ENCODE measurements around the gene ZDHHC11B.
"Not testable (repeated sequence)": the region's sequence is repeated elsewhere in the genome, so short reads cannot be mapped to it uniquely, and the experiment has no call there.

ZDHHC11B gene

DNA sequence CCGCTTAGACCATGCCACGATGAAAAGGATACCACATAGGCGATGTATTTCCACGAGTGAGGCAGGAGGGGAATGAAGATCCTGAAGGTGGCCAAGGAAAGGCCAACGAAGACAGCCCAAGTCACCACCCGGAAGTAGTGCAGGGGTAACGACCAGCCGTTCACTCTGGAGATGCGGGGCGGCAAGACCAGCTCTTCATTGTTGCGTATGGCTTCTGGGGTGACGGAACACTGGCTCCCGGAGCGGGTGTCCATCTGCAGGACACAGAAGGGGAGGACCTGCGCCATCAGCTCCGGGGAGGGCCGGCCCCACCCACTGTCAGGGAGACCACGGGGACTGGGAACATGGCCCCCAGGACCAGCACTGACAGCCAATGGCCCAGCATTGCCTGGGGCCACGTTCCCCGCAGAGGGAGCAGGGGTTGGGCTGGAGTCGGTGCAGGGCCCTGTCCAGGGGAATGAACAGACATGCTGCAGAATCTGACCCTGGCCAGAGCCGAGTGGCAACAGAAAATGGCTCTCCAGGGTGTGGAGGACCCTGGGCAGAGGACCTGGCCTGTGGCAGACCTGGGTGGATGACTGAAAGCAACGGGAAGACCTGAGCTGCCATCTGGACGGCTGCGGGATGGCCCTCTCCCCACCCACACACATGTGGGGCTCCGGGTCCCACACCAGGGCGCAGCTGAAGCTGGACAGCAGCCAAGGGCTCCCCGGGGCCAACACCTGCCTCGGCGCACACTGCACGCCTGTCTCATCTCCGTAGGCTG is 17.7 kb downstream of the ZDHHC11B start:
- peak; percentile 2 for DNase-seq

DNA sequence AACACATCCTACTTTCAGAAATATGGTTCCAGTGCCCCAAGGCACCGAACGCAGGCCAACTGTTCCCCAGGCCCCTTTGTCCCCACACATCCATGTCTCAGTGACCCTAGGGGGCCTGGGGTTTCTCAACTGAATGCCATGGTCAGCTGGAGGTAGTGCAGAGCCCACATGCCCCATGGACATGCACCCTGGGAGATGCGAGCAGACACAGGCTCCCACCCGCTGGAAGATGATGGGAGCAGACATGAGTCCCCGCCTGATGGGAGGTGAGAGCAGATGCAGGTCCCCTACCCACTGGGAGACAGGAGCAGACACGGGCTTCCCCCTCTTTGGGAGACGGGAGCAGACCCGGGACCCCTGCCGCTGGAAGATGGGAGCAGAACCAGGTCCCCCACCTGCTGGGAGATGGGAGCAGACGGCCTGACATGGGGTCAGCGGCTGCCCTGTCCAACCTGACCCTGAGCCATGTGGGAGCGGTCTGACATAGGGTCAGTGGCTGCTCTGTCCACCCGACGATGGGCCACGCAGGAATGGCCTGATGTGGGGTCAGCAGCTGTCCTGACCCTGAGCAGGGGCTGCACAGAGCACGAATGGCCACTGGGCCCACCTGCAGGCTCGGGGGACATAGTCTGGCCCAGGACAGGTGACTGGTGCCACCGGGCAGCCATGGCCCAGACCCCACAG is 18.4 kb downstream of the ZDHHC11B start:
- DNase-seq: peak; percentile 1

DNA sequence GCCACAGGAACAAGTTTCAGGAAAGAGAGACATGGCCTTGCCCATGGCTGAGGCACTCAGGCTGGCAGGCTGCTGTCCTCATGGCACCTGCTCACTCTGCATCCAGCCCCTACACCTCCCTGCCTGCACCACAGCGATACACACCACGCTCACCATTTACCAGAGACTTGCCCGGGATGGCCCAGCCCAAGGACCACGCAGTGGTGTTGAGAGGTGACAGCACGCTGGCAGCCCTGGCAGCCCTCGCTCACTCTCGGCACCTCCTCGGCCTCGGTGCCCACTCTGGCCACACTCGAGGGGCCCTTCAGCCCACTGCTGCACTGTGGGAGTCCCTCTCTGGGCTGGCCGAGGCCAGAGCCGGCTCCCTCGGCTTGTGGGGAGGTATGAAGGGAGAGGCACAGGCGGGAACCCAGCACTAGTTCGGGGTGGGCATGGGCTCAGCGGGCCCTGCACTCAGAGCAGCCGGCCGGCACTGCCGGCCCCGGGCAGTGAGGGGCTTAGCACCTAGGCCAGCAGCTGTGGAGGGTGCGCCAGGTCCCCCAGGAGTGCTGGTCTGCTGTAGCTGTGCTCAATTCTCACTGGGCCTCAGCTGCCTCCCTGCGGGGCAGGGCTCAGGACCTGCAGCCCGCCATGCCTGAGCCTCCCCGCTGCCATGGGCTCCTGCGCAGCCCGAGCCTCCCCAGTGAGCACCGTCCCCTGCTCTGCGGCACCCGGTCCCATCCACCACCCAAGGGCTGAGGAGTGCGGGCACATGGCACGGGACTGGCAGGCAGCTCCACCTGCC is 20.3 kb downstream of the ZDHHC11B start:
- peak; percentile 1 for DNase-seq

DNA sequence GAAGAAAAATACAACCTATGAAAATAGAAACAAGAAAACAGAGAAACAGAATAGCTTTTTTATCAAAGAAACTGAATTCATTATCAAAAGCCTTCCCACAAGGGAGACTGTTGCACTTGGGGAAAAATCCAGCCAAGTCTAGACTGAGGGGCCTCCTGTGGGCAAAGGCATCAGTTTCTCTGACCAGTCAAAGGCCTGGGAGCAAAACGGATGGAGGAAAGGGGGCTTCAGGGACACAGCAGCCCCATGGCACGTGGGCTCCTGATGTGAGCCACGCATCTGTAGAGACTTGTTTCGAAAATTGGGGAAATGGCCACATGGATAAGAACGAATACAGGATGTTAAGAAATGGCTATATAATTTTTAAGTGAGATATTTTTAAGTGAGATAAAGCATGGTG is 21.1 kb downstream of the ZDHHC11B start:
- no peak for DNase-seq

DNA sequence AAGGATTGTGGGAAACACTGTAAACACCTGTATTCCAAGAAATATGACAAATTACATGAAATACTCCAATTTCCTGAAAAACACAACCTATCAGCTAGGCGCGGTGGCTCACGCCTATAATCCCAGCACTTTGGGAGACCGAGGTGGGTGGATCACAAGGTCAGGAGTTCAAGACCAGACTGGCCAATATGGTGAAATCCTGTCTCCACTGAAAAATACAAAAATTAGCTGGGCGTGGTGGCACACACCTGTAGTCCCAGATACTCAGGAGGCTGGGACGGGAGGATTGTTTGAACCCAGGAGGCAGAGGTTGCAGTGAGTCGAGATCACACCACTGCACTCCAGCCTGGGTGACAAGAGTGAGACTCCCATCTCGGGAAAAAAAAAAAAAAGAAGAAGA is 21.5 kb downstream of the ZDHHC11B start:
- not testable (repeated sequence) for DNase-seq

DNA sequence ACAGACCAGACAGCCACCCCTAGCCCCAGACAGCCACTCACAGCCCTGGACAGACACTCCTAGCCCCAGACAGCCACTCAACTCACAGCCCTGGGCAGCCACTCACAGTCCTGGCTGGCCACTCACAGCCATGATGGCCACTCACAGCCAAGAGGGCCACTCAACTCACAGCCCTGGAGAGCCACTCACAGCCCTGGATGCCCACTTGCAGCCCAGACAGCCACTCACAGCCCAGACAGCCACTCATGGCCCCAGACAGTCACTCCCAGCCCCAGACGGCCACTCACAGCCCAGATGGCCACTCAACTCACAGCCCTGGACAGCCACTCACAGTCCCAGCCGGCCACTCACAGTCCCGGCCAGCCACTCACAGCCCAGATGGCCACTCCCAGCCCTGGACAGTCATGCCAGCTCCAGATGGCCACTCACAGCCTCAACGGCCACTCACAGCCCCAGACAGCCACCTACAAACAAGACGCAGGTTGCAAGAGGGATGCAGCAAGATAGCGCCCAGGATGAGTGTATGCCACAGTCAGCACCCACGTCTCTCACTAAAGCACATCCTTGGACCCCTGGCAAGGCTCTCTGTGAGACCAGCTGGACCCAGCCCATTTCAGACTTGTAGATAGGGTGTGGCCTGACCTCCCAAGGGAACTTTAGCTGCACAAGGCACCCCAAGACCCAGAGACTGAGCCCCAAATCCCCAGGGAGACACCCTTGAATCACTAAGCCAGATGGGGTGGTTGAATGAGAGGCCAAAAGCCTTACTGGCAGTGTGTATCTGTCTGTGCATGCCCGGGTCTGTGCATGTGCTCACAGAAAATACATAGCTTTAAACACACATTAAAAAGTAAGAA is 22.4 kb downstream of the ZDHHC11B start:
- DNase-seq: peak; percentile 1

DNA sequence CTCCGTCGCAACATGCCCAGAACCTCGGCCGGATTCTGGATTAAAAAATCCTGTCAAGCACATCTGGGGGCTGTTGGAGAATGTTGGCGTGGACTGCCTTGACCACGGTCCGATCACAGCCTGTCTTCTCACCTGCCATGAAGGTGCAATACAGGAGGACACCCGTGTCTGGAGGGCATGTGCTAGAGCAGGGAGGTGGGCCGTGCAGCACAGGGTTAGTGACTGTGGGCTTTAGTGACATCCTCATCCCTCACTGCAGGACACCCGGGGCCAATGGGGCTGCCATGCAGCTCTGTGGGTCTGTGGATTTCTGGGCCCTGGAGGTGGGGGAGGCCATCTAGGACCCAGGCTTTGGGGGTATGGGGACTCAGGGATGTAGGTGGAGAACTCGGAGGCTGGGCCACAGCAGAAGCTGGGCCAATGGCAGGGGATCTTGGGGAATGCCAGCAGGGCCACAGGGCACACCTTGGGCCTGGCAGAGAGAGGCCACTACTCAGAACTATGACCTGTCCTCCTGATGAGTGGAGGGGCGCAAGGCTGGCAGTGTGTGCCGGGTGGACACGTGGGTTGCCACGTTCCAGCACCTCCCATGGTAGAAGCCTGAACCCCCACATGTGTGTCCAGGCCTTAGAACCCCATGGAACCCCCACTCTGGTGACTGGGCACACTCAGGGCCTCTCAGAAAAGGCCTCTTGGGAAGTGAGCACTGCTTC is 23.3 kb downstream of the ZDHHC11B start:
- peak; percentile 3 for DNase-seq

DNA sequence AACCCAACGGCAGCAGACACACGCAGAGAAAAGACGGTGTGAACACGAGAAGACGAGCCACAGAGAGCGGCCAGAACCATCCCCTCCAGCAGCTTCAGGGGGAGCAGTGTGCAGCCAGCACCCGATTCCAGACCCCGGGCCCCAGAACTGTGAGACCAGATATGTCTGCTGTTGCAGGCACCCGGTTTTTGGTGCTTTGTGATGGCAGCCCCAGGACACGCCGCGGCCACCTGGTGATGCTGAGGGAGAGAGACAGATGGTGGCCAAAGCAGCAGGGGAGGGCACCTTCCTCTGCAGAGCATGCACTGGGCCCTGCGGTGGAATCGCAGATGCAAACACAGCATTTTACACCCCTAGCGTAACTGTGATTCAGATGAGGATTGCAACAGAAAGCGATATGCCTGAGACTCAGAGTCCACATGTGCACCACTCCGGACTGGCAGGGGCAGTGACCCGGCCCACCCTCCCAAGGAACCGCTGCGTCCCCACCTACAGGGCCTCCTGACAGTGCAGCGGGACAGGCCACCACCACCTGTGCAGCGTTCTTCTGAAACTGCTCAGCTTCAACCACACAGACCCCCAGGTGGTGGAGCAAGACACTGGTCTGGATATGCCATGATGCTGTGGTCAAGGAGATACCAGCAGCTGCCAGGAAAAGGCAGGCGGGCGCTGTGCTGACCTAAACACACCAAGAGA is 24.0 kb downstream of the ZDHHC11B start:
- peak; percentile 5 for DNase-seq

DNA sequence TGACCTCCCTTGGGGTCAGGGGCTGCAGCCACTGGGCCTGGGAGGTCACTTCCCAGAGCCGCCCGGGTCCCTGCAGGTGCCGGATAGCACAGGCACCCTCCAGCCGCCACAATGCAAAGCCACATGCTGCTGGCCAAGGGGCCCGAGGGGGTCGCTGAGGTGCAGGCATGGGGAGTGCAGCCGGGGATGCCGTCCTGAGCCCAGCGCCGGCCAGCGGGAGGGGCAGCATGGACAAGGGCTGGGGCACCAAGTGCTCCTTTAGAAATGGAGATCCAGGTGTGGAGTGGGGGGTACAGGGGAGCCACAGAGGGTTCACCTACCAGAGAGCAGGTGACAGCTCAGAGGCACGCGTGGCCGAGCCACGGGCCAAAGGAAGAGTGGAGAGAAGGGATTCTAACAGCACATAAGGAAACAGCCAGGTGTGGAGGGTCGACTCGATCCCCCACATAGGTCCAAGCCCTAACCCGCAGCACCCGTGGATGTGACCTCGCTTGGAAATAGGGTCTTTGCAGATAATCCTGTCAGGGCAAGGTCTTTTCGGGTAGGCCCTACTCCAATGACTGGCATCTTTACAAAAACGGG is 24.7 kb downstream of the ZDHHC11B start:
- DNase-seq: peak; percentile 4

DNA sequence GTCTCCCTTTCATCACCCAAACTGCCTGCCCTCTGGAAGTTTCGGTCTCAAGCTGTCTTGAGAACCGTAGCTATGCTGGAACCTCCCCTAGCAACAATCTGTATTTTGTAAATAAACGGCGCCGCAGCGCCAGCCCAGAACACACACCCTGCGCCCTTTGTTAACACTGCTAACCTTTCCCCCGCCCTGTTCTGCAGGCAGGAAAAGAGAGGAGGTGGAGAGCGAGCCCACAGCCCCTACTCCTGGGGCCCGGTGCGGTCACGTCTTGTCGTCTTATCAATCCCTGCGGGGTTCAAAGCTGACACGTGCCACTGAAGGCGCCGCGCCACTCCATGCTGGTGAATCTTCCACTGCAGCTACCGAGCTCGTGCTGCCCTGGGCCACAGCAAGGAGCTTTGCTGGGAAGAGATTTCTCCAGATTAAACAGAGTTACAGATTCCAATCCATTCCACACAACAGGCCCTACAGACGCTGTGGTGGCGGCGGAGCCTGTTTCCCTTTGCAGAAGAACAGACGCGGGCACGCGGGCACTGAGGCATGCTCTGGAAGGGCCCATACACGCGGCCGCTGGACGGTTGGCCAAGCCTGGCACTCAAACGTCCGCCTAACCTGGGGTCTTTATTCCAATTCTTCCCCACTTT is 25.3 kb downstream of the ZDHHC11B start:
- DNase-seq: peak; percentile 52

DNA sequence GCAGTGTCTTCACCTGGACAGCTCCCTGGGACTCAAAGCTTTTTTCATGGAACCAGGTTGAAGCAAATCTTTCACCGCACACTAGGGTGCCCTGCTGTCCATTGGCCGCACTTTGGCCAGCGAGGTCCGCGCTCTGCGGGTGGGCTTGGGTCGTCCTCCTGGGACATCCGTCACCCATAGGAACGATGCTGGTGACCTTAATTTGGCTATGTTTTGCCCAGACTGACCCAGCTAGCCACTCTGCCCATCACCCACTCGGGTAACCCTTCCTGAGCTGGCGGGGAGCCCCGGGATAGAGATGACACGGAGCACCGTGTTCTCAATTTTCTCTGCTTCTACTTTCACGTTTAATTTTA is 25.9 kb downstream of the ZDHHC11B start:
- no peak for DNase-seq

DNA sequence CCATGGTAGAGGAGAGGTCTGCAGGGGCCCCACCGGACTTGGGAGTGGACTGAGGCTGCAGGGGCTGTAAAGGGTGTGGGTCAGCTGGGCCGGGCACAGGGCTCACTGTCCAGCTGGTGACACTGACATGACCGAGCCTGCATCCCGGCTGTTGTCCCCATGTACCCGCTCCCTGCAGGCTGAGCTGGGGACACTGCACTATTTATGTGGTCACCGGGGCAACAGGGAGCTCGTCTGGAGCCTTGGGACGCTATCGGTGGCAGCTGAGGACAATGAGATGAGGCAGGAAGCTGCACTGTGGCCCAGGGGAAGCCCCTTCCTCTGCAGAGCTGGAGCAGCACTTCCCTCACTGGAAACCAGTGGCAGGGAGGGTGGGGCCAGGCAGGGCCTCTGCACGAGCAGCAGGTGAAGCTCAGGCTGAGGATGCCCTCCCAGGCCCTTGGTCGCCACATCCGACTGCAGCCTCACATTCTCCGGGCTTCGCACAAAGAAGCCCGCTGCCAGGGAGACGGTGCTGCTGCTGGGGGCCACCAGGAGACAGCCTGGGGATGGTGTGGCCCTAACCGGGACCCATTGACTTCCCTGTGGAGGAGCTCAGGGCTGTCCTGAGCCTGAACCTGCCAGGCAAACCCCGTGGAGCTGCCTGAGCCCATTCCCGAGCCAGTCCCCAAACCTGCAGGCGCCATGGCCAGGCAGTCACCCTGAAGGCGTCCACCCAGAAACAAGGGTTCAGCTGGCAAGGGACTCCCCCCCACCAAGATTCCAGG is 26.4 kb downstream of the ZDHHC11B start:
- DNase-seq: peak; percentile 58

DNA sequence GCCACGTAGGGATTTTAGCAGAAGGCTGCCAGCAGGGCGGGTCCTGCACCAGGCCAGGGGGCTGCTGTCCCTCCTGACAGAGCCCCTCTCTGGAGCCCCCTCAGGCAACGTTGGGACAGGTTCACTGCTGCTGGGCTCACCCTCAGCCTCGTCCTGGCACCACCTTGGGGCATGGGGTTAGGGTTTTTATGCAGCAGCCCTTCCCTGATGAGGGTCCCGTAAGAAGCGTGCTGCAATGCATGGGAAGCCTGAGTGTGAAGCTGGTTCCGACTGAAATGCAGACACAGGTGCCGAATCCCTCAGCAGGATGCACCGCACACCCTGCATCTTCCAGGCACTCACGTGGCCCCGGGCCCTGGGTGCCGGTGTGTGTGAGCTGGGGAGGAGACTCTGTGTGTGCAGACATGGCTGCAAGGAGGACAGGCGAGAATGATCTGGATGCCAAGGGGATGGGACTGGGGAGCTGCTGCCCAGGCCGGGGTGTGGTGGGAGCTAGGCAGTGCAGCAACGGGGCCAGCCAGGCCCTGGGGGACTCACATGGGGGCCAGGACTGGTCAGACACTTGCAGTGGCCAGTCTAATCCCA is 27.1 kb downstream of the ZDHHC11B start:
- DNase-seq: peak; percentile 5

DNA sequence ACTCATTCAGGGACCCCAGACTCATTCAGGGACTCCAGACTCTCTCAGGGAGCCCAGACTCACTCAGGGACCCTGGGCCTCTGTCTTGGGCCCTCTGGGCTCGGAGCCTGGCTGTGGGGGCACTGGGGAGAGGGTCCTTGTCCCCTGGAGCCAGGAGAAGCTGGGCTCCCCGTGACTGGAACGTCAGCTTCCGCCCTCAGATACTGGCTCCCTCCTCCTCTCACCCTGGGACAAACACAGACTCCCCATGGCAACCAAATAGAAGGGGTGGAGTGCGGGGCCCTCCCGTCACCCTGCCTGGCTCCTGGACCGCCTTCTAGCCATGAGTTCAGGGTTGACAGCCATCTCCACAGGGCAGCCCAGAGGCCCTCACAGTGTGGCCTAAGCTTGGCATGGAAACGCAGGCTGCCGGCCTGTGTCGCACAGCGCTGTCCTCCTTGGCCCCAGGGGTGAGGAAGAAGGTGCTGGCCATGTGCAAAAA is 27.6 kb downstream of the ZDHHC11B start:
- DNase-seq: peak; percentile 3

DNA sequence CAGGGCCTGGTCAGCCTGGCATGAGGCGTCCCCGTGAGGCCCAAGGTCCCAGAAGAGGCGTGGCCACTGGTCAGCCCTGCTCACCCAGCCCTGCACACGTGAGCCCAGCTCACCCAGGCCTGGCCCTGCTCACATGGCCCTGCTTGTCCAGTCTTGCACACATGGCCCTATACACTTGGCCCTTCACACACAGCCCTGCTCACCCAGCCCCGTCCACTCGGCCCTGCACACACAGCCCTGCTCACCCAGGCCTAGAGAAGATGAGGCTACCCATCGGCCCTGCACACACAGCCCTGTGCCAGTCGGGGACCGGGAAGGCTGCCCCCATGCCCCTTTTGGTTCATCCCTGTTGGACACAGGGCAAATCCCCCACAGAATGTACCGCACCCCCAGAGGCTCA is 28.4 kb downstream of the ZDHHC11B start:
- peak; percentile 4 for DNase-seq

DNA sequence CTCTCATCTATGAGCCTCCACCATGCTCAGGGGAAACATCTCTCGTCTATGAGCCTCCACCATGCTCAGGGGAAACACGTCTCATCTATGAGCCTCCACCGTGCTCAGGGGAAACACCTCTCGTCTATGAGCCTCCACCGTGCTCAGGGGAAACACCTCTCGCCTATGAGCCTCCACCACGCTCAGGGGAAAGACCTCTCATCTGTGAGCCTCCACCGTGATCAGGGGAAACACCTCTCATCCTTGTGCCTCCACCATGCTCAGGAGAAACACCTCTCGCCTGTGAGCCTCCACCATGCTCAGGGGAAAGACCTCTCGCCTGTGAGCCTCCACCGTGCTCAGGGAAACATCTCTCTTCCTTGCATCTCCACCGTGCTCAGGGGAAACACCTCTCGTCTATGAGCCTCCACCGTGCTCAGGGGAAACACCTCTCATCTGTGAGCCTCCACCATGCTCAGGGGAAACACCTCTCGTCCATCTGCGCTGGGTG is 30.3 kb downstream of the ZDHHC11B start:
- DNase-seq: not testable (repeated sequence)

DNA sequence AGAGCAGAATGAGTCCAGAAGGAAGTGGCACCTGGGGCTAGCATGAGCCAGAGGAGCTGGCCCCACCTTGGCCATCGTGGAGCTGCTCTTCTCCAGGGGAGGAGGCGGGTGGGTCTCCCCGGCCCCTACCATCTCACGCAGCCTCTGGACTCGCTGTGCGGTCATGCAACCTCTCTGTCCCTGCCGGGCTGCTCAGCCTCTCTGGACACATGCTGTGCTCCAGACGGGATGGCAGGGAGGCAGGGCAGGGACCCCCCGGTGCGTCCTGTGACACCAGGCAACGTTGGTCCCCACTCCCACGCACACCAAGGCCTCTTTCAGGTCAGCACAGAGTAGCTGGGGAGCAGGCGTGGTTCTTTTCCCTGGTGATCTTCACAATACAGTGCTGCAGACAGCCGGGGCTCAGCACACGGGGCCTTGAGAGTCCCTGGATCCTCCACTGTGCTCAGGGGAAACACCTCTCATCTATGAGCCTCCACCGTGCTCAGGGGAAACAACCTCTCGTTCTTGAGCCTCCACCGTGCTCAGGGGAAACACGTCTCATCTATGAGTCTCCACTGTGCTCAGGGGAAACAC is 30.9 kb downstream of the ZDHHC11B start:
- not testable (repeated sequence) for DNase-seq

DNA sequence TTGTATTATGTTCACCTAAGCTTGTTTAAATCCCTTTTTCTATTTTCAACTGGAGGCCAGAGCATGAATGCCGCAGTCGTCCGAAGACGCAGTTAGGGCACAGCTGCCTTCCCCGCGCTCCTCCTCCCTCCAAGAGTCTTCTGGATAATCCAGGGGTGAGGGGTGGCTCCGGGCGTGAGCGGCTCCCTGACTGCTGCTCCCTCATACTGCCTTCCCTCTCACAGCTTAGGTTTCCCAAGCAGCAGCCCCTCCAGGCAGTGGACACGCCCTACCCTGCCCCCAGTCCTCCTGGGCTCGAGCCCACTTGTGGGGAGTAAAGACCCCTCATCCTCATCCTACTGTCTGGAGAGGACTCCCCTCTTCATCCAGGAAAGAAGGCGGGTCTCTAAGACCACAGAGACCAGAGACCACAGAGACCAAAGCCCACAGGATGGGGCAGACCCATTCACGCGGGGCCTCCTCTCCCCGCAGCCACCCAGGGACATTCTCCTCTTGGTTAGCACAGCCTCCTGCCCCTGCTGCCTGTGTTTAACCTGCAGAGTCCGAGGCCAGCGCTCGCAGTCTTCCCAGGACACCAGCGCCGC is 31.9 kb downstream of the ZDHHC11B start:
- DNase-seq: not testable (repeated sequence)

Measured in stimulated activated CD4-positive, alpha-beta T cell treated with anti-CD3 and anti-CD28 coated beads, Interleukin-15, amount 100 ng/mL, for 24 hours (primary cell).